Sciatic nerve (tissue), 2 donors: ENCODE measurements around the gene NRG3. TPM values are rescaled to one million over a fixed set of nuclear protein-coding genes. Genes with fewer than 3 reads are reported as not detected.

ENCODE experiments used
- ATAC-seq: fragments of 200-7000 bp; cut with Tn5 transposase; one replicate; pipeline ENCODE4 v1.9.1; 2020; ENCODE audit warnings: mild to moderate bottlenecking, moderate library complexity
- DNase-seq: peaks from one replicate; pipeline ENCODE4 v3.0.0-alpha.2; 2020; ENCODE audit warnings: low spot score
- intact Hi-C: fragments of 100-400 bp; cut with DNase I; formaldehyde crosslinking; loops from one replicate; pipeline ENCODE4 v1.14.2; 2022
- total RNA-seq: library from RNA; stranded (reverse); fragmentation: NEBNext Ultra II Directional; extraction: Animal tissue kit (Norgen Biotek cat#: 25700); gene quantifications from one replicate; pipeline ENCODE4 v1.2.1, GENCODE V29; 2021
- donor health status: DM: no; HTN: no; CAD: no.
- donor health status: DM: no; HTN: no; CAD: no.

NRG3 gene
- total RNA-seq, 1 donor from 2014 or later: 1.4 TPM

DNA sequence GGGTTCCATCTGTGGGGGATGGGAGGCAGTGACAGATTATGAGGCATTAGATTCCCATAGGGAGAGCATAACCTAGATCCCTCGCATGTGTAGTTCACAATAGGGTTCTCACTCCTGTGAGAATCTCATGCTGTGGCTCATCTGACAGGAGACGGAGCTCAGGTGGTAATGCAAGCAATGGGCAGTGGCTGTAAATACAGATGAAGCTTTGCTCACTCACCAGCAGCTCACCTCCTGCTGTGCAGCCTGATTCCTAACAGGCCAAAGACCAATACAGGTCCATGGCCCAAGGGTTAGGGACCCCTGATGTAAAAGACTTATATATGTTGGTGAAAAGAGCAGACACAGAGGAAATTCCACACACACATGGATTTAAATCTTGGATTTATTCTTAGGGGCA lies 370.2 kb downstream of the NRG3 start:
- intact Hi-C loops: no loop called here
- no peak for DNase-seq
- ATAC-seq: no peak

DNA sequence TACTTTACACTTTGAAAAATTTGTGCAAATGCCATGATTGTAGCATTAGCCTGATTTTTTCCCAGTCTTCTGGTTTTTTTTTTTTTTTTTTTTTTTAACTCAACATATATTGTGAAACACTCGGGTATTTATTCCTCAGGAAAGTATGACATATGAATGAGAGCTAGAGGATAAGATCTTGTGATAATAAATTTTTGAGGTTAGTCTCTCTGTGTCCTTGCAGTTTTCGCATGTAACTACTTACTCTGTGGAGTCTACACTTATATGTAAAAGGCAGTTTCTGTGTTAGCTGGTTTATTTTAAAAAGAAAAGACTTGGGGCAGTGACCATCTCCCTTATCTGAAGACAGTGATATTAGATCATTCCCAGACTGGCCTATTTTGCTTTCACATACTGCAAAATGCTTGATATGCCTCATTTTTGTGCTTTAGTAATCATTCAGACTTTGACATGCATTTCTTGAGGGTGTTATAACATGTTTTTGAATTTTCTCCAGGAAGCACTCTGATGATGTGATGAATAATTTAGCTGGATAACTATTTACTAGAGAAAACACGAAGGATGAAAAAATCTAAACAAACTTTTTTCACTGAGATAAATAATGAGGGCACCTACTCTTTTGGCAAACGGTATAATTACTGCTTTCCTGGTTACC lies 371.0 kb downstream of the NRG3 start:
- no peak for ATAC-seq
- intact Hi-C loops: no loop called here
- DNase-seq: no peak

- intact Hi-C loops: no loop called here
- no peak for DNase-seq
- ATAC-seq: no peak
Observed at GRCh38 chr10:82249141-82249540, 374.1 kb downstream of the NRG3 start.

DNA sequence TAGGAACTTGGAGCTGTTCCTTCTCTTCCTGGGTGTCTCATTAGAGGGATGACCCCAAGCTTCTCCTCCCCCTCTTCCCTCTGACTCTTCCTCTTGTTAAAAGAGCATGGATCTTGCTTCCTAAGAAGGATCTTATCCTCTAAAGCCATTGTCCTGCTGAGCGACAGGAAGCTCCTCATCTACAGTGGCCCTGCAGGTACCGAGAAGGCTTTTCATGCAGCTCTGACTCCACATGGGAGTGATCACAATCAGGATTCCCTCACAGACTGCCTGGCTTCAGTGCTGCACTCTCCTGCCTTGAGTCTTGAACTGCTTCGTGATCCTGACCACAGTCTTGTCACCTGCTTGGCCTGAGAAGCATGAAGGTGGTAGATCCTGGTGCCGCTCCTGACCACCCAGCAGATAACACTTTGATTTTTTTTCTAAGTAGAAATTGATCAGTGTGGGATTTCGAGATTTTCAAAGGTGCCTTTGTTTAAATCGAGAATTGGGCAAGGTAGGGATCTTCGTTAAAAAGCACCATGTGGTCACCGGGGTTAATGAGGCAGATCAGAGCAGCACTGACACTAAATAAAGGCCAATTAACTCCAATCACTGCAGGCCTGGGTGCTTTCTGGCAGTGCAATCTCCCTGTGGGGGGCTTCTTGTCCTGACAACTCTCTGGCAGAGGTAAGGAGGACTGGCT lies 376.4 kb downstream of the NRG3 start:
- intact Hi-C loops: no loop called here
- ATAC-seq: no peak
- DNase-seq: no peak

- intact Hi-C loops: no loop called here
- no peak for ATAC-seq
- DNase-seq: no peak
Observed at GRCh38 chr10:82252081-82252480, 377.1 kb downstream of the NRG3 start.

- no peak for ATAC-seq
- no peak for DNase-seq
- intact Hi-C loops: no loop called here
Observed at GRCh38 chr10:82254237-82254636, 379.2 kb downstream of the NRG3 start.

DNA sequence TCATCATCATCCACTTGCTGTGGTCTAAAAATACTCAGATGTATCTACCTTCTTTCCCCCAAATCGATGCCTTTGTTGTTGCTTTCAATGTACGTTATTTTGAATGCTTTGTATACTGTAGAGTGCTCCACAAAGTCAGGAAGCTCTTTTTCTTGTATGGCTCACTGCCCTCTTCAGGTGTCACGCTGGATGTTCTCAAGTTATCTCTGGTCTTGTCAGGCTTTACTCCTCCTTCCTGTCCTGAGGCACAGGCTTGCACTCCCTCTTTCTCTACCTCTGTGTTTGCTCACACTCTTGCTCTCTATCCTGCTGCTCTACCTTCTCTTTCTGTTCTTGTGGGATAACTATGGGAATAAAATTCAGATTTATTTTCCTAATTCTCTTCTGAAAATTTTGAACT lies 381.3 kb downstream of the NRG3 start:
- DNase-seq: no peak
- intact Hi-C loops: no loop called here
- ATAC-seq: no peak

GRCh38 chr10:82266438-82266837 lies 391.4 kb downstream of the NRG3 start:
- no peak for DNase-seq
- intact Hi-C loops: no loop called here
- no peak for ATAC-seq

- no peak for DNase-seq
- ATAC-seq: no peak
- intact Hi-C loops: no loop called here
Observed at GRCh38 chr10:82267014-82267413, 392.0 kb downstream of the NRG3 start.

- DNase-seq: no peak
- no peak for ATAC-seq
- intact Hi-C loops: no loop called here
Observed at GRCh38 chr10:82267465-82267864, 392.5 kb downstream of the NRG3 start.

DNA sequence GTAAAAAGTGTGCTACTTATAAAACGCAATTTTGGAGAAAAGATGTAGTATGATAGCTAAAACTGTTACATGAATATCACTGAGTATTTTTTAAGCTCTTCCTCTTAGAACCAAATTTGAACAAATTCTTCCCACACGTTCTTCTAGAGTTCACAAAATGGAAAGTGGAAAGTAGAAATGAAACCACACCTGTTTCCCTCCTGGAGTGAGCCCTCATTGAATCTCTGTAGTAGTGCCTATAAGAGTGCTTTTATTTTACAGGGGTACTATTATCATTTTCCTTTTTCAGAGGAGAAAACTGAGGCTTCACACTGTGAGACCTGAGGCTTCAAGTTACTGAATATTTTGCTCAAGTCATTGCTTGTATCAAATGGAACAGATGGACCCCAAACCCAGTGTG lies 393.0 kb downstream of the NRG3 start:
- intact Hi-C loops: no loop called here
- ATAC-seq: no peak
- no peak for DNase-seq

- intact Hi-C loops: no loop called here
- DNase-seq (no peak), ATAC-seq (no peak)
Observed at GRCh38 chr10:82277591-82277990, 402.6 kb downstream of the NRG3 start.

DNA sequence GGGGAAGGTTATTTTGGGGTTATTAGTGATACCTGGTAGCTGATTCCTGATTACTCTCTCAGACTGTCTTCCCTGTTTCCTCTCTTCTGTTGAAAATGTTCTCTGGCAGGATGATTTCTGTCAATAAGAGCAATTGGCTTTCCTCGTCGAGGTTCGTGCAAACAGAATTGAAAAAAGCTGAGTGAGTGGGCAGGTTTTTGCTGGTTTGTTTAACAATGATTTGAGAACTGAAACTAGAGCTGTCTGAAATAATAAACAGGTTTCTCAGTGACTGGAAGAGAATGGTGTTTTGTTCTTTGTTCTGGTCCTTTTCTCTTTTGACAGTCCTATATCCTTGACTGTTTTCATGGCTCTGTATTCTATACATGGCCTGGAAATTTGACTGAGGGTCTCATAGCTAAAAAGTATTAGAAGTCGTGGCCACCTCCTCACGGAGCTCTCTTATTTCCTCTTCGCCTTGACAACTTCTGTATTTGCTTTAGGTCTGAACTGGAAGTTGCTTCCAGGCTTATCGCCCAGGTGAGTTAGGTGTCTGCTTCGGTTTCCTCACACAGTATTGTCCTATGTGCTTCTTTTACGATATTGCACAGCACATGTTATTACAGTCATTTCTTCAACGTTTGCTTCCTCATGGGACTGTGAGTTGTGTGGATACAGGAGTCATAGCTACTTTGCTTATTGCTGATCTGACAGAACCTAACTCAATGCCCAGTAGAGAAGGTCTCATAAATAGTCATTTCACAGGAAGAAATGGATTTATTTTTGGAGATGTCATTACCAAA lies 403.6 kb downstream of the NRG3 start:
- ATAC-seq (no peak), DNase-seq (no peak)
- intact Hi-C loops: no loop called here

- intact Hi-C loops: no loop called here
- DNase-seq (no peak), ATAC-seq (no peak)
Observed at GRCh38 chr10:82282782-82283456, 407.9 kb downstream of the NRG3 start.

DNA sequence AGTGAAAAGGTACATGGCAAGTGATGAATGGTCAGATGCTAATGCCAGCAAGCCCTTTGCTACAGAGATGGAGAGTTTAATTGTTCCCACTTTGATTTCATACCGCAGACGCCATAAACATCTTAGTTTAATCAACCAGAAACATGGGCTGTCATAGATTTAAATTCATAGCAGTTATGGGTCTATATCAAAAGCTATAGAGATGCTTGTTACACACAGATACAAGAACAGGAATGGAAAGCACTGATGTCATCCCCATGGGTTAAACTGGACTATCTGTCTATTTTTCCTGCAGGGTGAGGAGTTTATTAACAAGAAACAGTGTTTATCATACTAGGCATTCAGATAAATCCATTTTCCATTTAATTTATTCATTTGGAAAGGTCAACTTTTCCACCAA lies 409.2 kb downstream of the NRG3 start:
- DNase-seq: no peak
- intact Hi-C loops: no loop called here

GRCh38 chr10:82288461-82288881 lies 413.5 kb downstream of the NRG3 start:
- DNase-seq (no peak), ATAC-seq (no peak)
- intact Hi-C loops: no loop called here

More for the DNA sequence above, 409.2 kb downstream of the NRG3 start:
- no peak for ATAC-seq

GRCh38 chr10:82289945-82290344 lies 415.0 kb downstream of the NRG3 start:
- no peak for DNase-seq
- intact Hi-C loops: no loop called here
- ATAC-seq: no peak

DNA sequence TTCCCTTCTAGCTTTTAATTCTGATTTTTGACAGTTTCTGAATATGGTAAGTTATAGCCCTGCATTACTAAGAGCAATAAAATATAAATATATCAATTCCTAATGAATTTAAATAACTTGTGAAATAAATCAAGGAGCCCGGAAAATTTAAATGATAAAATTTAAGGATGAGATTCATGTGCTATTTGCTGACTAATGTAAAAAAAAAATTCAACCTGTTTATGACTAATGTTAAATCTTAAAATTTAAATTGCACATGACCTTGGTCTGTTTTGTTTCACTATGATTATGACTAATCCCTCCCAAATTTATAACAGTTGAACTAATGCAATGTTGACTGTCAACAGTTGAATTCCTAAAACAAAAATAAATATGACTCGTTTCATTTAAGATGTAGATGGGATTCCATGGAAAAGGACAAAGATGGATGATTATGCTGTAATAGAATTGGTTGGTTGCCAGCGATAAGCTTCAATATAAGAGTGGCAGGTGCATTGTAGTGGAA lies 419.9 kb downstream of the NRG3 start:
- DNase-seq (no peak), ATAC-seq (no peak)
- intact Hi-C loops: no loop called here

- DNase-seq (no peak), ATAC-seq (no peak)
- intact Hi-C loops: no loop called here
Observed at GRCh38 chr10:82308641-82309040, 433.6 kb downstream of the NRG3 start.

- intact Hi-C loops: no loop called here
- no peak for ATAC-seq
- no peak for DNase-seq
Observed at GRCh38 chr10:82310839-82311238, 435.8 kb downstream of the NRG3 start.
